ENCODE results near the gene LRRC17.

LRRC17 gene

DNA sequence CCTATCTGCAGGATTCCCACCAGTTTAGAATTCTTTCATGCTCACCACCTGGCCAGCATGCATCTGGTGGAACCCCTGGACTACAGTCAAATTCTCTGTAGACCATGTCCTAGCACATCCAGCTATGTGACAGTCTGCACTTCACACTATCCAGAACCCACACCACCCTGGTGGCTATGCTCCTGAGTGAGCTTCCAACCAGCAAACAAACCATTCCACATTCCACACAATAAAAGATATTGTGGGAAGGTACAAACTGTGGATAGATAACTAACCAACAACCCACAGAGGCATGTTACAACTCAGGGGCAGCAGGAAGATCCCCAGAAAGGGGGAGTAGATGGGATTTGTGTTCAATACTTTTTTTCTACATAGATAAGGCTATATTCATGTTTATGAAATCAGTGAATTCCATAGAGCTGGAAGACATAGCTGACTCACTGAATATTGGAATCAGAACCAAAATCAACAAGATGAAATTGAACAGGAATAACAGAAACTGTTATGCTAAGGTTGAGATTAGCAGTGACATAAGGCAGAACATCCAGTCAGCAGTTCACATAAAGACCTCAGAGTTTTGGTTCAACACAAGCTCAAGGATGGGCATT lies 72.5 kb downstream of the LRRC17 start:
- H3K4me3 ChIP-seq (ENCODE audit: low read depth in 1 of 2, low read length in 1 of 2): no peak overlapping the region
- no peaks in the 10 kb centered on the region for H3K27me3 ChIP-seq

DNA sequence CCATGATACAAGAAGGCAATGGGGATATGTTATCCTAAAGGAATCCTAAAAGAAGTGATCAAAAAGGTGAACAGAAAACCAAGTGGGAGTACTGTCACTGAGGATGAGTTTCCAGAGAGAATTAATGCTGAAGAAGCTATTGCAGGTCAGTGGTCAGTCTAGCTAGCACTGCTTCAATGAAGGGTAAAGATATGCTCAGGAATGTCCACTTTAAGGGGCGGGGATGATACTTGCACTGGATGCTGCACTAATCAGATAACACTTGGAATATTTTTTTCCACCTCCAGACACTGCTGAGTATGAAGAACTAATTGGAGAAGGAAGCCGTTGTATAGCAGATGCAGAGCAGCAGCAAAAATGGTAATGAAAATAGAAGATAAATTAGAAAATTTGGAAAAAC lies 75.3 kb downstream of the LRRC17 start:
- peak overlapping the region; percentile 84 for H3K27ac ChIP-seq
- TF ChIP-seq, protein P1, sequence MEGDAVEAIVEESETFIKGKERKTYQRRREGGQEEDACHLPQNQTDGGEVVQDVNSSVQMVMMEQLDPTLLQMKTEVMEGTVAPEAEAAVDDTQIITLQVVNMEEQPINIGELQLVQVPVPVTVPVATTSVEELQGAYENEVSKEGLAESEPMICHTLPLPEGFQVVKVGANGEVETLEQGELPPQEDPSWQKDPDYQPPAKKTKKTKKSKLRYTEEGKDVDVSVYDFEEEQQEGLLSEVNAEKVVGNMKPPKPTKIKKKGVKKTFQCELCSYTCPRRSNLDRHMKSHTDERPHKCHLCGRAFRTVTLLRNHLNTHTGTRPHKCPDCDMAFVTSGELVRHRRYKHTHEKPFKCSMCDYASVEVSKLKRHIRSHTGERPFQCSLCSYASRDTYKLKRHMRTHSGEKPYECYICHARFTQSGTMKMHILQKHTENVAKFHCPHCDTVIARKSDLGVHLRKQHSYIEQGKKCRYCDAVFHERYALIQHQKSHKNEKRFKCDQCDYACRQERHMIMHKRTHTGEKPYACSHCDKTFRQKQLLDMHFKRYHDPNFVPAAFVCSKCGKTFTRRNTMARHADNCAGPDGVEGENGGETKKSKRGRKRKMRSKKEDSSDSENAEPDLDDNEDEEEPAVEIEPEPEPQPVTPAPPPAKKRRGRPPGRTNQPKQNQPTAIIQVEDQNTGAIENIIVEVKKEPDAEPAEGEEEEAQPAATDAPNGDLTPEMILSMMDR (IDR thresholded peaks at IDR 0.05): no peak
- no peaks in the 10 kb centered on the region for H3K9me3 ChIP-seq
- no peak overlapping the region for H3K4me3 ChIP-seq (ENCODE audit: low read depth in 1 of 2, low read length in 1 of 2)
- H3K36me3 ChIP-seq: no peaks in the 10 kb centered on the region
- peaks cover 44 to 45% of the 10 kb centered on the region in 2 experiments for H3K4me1 ChIP-seq (ENCODE audit: control insufficient read depth in 1 of 2, insufficient read depth in 1 of 2, low read depth in 1 of 2, low read length in 1 of 2)
- no peaks in the 10 kb centered on the region for H3K27me3 ChIP-seq

More for the DNA sequence above, 72.5 kb downstream of the LRRC17 start:
- Histone ChIP-seq H3K36me3 (no peaks in the 10 kb centered on the region), H3K4me1 (ENCODE audit: control insufficient read depth in 1 of 2, insufficient read depth in 1 of 2, low read depth in 1 of 2, low read length in 1 of 2) (peaks cover 16 to 17% of the 10 kb centered on the region in 2 experiments), H3K9me3 (no peaks in the 10 kb centered on the region), H3K27ac (no peak overlapping the region)
- TF ChIP-seq, protein P1 (IDR thresholded peaks at IDR 0.05): no peak

DNA sequence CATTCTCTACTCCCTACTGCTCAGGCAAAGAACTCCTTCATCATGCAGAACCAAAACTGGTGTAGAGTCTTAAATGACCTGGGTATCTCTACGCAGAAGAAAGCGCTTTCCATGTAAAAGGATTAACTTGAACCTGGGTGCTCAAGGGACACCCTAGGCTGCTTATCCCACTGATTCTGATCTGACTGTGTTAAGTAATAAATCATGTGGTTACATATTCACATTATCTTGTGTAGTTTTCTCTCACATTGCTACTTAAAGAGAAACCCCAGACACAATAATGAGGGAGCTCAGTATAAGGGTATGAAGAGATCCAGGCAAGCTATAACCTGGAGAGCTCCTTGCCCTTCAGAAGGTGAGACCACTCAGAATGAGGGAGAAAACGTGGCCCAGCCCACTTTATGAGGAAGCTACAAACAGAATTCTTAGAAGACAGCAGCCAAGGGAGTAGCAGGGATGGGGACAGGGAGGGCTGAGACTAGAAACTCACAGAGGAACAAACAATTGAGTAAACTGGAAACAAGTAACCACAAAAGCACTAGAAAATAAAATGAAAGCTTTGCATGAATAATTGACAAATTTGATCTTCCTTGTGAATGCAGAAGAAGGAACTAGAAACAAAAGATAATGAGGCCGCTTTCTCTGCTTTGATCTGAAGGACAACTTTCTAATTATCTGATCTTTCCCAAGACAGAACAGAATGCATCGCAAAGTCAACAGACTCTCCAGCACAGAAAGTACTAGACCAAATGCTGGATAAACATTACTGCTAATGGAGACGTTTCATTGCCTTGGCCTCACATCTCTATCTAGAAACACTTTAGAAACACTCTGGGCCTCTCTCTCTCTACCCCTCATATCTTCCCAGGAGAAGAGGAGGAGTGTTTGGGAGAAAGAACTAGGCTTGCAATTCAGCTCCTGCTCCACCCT lies 76.1 kb downstream of the LRRC17 start:
- H3K27ac ChIP-seq: peak overlapping the region; percentile 84
- no peak overlapping the region for H3K4me3 ChIP-seq (ENCODE audit: low read depth in 1 of 2, low read length in 1 of 2)
- TF ChIP-seq, protein P1 (IDR thresholded peaks at IDR 0.05): no peak
- H3K36me3 ChIP-seq: no peaks in the 10 kb centered on the region
- no peaks in the 10 kb centered on the region for H3K9me3 ChIP-seq
- H3K27me3 ChIP-seq: no peaks in the 10 kb centered on the region
- H3K4me1 ChIP-seq (ENCODE audit: control insufficient read depth in 1 of 2, insufficient read depth in 1 of 2, low read depth in 1 of 2, low read length in 1 of 2): peaks cover 52 to 53% of the 10 kb centered on the region in 2 experiments

GRCh38 chr7:102990642-102991041 lies 77.8 kb downstream of the LRRC17 start:
- peaks cover 52 to 55% of the 10 kb centered on the region in 2 experiments for H3K4me1 ChIP-seq (ENCODE audit: control insufficient read depth in 1 of 2, insufficient read depth in 1 of 2, low read depth in 1 of 2, low read length in 1 of 2)
- no peaks in the 10 kb centered on the region for H3K36me3 ChIP-seq
- peak overlapping the region in 1 of 2 experiments; percentile 15 for H3K4me3 ChIP-seq (ENCODE audit: low read depth in 1 of 2, low read length in 1 of 2)
- H3K27me3 ChIP-seq: no peaks in the 10 kb centered on the region
- H3K27ac ChIP-seq: peak overlapping the region; percentile 84
- no peaks in the 10 kb centered on the region for H3K9me3 ChIP-seq
- TF ChIP-seq, protein P1 (IDR thresholded peaks at IDR 0.05): no peak

DNA sequence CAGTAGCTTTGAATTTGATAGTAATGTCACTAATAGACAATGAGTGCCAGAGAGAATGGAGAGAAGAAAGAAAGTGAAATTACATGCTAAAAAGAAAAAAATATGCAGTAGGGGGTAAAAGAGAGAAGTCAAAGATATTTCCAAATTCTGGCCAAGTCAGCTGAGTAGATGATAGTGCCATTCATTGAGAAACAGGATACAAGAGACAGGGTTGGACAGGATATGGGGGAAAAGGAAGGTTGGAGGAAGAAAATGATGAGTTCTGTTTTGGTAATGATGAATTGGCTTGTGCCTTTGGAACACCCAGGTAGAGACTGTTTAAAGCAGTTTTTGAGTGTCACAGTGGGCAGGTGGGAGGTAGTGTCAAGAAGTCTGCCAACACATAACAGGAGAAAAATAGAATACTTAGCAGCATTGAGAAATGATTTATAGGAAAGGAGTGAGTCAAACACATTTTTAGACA lies 78.3 kb downstream of the LRRC17 start:
- peaks cover 52 to 55% of the 10 kb centered on the region in 2 experiments for H3K4me1 ChIP-seq (ENCODE audit: control insufficient read depth in 1 of 2, insufficient read depth in 1 of 2, low read depth in 1 of 2, low read length in 1 of 2)
- H3K9me3 ChIP-seq: no peaks in the 10 kb centered on the region
- no peaks in the 10 kb centered on the region for H3K27me3 ChIP-seq
- TF ChIP-seq, protein P1 (IDR thresholded peaks at IDR 0.05): no peak
- peak overlapping the region; percentile 84 for H3K27ac ChIP-seq
- peak overlapping the region in 1 of 2 experiments; percentile 15 for H3K4me3 ChIP-seq (ENCODE audit: low read depth in 1 of 2, low read length in 1 of 2)
- H3K36me3 ChIP-seq: no peaks in the 10 kb centered on the region

Data from neutrophil (primary cell).